ENCODE results near the gene PLEKHN1.

Gene PLEKHN1

GRCh38 chr1:998995-999724 is 32.9 kb downstream of the PLEKHN1 start:
- under 1% methylated on average over 79 of the region's 86 CpGs for WGBS (ENCODE audit: insufficient coverage)
- no peak overlapping the region for H3K27ac ChIP-seq (ENCODE audit: insufficient read depth in 1 of 2, low read depth in 1 of 2, low read length in 2 of 2, poor library complexity in 1 of 2, severe bottlenecking in 2 of 2)

GRCh38 chr1:999725-1000356 is 33.6 kb downstream of the PLEKHN1 start, which contains the start of gene HES4:
Gene HES4 (minus strand): TSS chr1:1000097. CDS start chr1:999973, 124 bp downstream.
- ChIA-PET CTCF (interaction anchor here (0.7 to 1.3 kb wide), 2 partner anchors 15 to 19 kb away, joined by 3 to 4 read pairs; no protein-coding TSS in a partner anchor), POLR2A (no interaction called here)
- Histone ChIP-seq H3K27me3 (replicated peaks in 2 of 5; ENCODE audit: control insufficient read depth in 4 of 5, insufficient read depth in 5 of 5, low read length in 4 of 5) (peaks cover 0 to 83% (median 14%) of the 10 kb centered on the region in 5 experiments), H3K4me1 (ENCODE audit: control extremely low read depth in 1 of 4, control insufficient read depth in 4 of 4, insufficient read depth in 4 of 4, low read length in 3 of 4) (peaks cover 0 to 56% (median 54%) of the 10 kb centered on the region in 4 experiments), H3K27ac (ENCODE audit: insufficient read depth in 1 of 2, low read depth in 1 of 2, low read length in 2 of 2, poor library complexity in 1 of 2, severe bottlenecking in 2 of 2) (peak within 1 kb of the TSS in 1 of 2 experiments; percentile 49), H3K4me3 (ENCODE audit: control insufficient read depth in 1 of 7, extremely low read depth in 1 of 7, insufficient read depth in 4 of 7, low read depth in 2 of 7, low read length in 6 of 7) (peak within 1 kb of the TSS in 6 of 7 experiments; percentile 34 to 66 (median 56)), H3K9me3 (ENCODE audit: control extremely low read depth in 1 of 5, control insufficient read depth in 4 of 5, insufficient read depth in 2 of 5, low read depth in 1 of 5, low read length in 4 of 5) (no peaks in the 10 kb centered on the region), H3K36me3 (ENCODE audit: control insufficient read depth in 4 of 4, insufficient read depth in 4 of 4, low read length in 3 of 4) (no peaks in the 10 kb centered on the region)
- DNase-seq, result peak in 2 of 3 donors; percentile 74 to 79
- 1% methylated on average over 70 of the region's 95 CpGs for WGBS (ENCODE audit: insufficient coverage)

More at GRCh38 chr1:998995-999724, 32.9 kb downstream of the PLEKHN1 start:
- ChIA-PET POLR2A (no interaction called here), CTCF (interaction anchor here (0.7 to 1.4 kb wide), 3 partner anchors 15 to 18 kb away, joined by 3 to 4 read pairs (median 3); no protein-coding TSS in a partner anchor)
- Histone ChIP-seq H3K27me3 (replicated peaks in 2 of 5; ENCODE audit: control insufficient read depth in 4 of 5, insufficient read depth in 5 of 5, low read length in 4 of 5) (peaks cover 0 to 84% (median 14%) of the 10 kb centered on the region in 5 experiments), H3K36me3 (ENCODE audit: control insufficient read depth in 4 of 4, insufficient read depth in 4 of 4, low read length in 3 of 4) (no peaks in the 10 kb centered on the region), H3K4me3 (ENCODE audit: control insufficient read depth in 1 of 7, extremely low read depth in 1 of 7, insufficient read depth in 4 of 7, low read depth in 2 of 7, low read length in 6 of 7) (peak overlapping the region in 6 of 7 experiments; percentile 19 to 66 (median 54)), H3K9me3 (ENCODE audit: control extremely low read depth in 1 of 5, control insufficient read depth in 4 of 5, insufficient read depth in 2 of 5, low read depth in 1 of 5, low read length in 4 of 5) (no peaks in the 10 kb centered on the region), H3K4me1 (ENCODE audit: control extremely low read depth in 1 of 4, control insufficient read depth in 4 of 4, insufficient read depth in 4 of 4, low read length in 3 of 4) (peaks cover 0 to 50% (median 47%) of the 10 kb centered on the region in 4 experiments)
- DNase-seq, result peak in 2 of 3 donors; percentile 62 to 67

- ChIA-PET CTCF (interaction anchor here (1.9 to 3.8 kb wide), 4 partner anchors 13 to 63 kb away, joined by 5 to 19 read pairs (median 11); partner anchors contain the start of genes ISG15 and PERM1), POLR2A (interaction anchor here (0.6 kb wide), 1 partner anchor 252 kb away, joined by 3 read pairs; no protein-coding TSS in a partner anchor)
- H3K4me1 ChIP-seq (ENCODE audit: control extremely low read depth in 1 of 4, control insufficient read depth in 4 of 4, insufficient read depth in 4 of 4, low read length in 3 of 4), result peaks cover 0 to 63% (median 60%) of the 10 kb centered on the region in 4 experiments
- no peaks in the 10 kb centered on the region for H3K36me3 ChIP-seq (ENCODE audit: control insufficient read depth in 4 of 4, insufficient read depth in 4 of 4, low read length in 3 of 4)
- H3K27ac ChIP-seq (ENCODE audit: insufficient read depth in 1 of 2, low read depth in 1 of 2, low read length in 2 of 2, poor library complexity in 1 of 2, severe bottlenecking in 2 of 2), result peak overlapping the region in 1 of 2 experiments; percentile 49
- peaks cover 0 to 78% (median 14%) of the 10 kb centered on the region in 5 experiments for H3K27me3 ChIP-seq (replicated peaks in 2 of 5; ENCODE audit: control insufficient read depth in 4 of 5, insufficient read depth in 5 of 5, low read length in 4 of 5)
- H3K4me3 ChIP-seq (ENCODE audit: control insufficient read depth in 1 of 7, extremely low read depth in 1 of 7, insufficient read depth in 4 of 7, low read depth in 2 of 7, low read length in 6 of 7), result peak overlapping the region in 6 of 7 experiments; percentile 34 to 66 (median 56)
- no peaks in the 10 kb centered on the region for H3K9me3 ChIP-seq (ENCODE audit: control extremely low read depth in 1 of 5, control insufficient read depth in 4 of 5, insufficient read depth in 2 of 5, low read depth in 1 of 5, low read length in 4 of 5)
- DNase-seq, result peak; percentile 82 to 87 (median 86)
- 1% methylated on average over 74 of the region's 75 CpGs for WGBS (ENCODE audit: insufficient coverage)
Measured at GRCh38 chr1:1000357-1001056, 34.2 kb downstream of the PLEKHN1 start.

GRCh38 chr1:1001057-1001783 is 34.9 kb downstream of the PLEKHN1 start:
- peak overlapping the region in 1 of 2 experiments; percentile 49 for H3K27ac ChIP-seq (ENCODE audit: insufficient read depth in 1 of 2, low read depth in 1 of 2, low read length in 2 of 2, poor library complexity in 1 of 2, severe bottlenecking in 2 of 2)
- H3K27me3 ChIP-seq (replicated peaks in 2 of 5; ENCODE audit: control insufficient read depth in 4 of 5, insufficient read depth in 5 of 5, low read length in 4 of 5), result peaks cover 0 to 71% (median 14%) of the 10 kb centered on the region in 5 experiments
- no peaks in the 10 kb centered on the region for H3K9me3 ChIP-seq (ENCODE audit: control extremely low read depth in 1 of 5, control insufficient read depth in 4 of 5, insufficient read depth in 2 of 5, low read depth in 1 of 5, low read length in 4 of 5)
- DNase-seq, result no peak
- 3% methylated on average over 52 of the region's 58 CpGs for WGBS (ENCODE audit: insufficient coverage)
- H3K4me3 ChIP-seq (ENCODE audit: control insufficient read depth in 1 of 7, extremely low read depth in 1 of 7, insufficient read depth in 4 of 7, low read depth in 2 of 7, low read length in 6 of 7), result peak overlapping the region in 5 of 7 experiments; percentile 1 to 66 (median 43)
- peaks cover 0 to 65% (median 63%) of the 10 kb centered on the region in 4 experiments for H3K4me1 ChIP-seq (ENCODE audit: control extremely low read depth in 1 of 4, control insufficient read depth in 4 of 4, insufficient read depth in 4 of 4, low read length in 3 of 4)
- POLR2A ChIA-PET, result interaction anchor here (1.6 kb wide), 1 partner anchor 17 kb away, joined by 6 read pairs; no protein-coding TSS in a partner anchor
- CTCF ChIA-PET, result interaction anchor here (0.7 to 3.8 kb wide), 7 partner anchors 9 to 74 kb away, joined by 3 to 19 read pairs (median 7); partner anchors contain the start of genes ISG15 and PERM1
- no peaks in the 10 kb centered on the region for H3K36me3 ChIP-seq (ENCODE audit: control insufficient read depth in 4 of 4, insufficient read depth in 4 of 4, low read length in 3 of 4)

GRCh38 chr1:1003618-1004419 is 37.5 kb downstream of the PLEKHN1 start:
- DNase-seq, result no peak
- Histone ChIP-seq H3K27ac (ENCODE audit: insufficient read depth in 1 of 2, low read depth in 1 of 2, low read length in 2 of 2, poor library complexity in 1 of 2, severe bottlenecking in 2 of 2) (no peak overlapping the region), H3K27me3 (replicated peaks in 2 of 5; ENCODE audit: control insufficient read depth in 4 of 5, insufficient read depth in 5 of 5, low read length in 4 of 5) (peaks cover 0 to 49% (median 9%) of the 10 kb centered on the region in 5 experiments), H3K36me3 (ENCODE audit: control insufficient read depth in 4 of 4, insufficient read depth in 4 of 4, low read length in 3 of 4) (no peaks in the 10 kb centered on the region), H3K4me1 (ENCODE audit: control extremely low read depth in 1 of 4, control insufficient read depth in 4 of 4, insufficient read depth in 4 of 4, low read length in 3 of 4) (peaks cover 0 to 57% (median 54%) of the 10 kb centered on the region in 4 experiments), H3K9me3 (ENCODE audit: control extremely low read depth in 1 of 5, control insufficient read depth in 4 of 5, insufficient read depth in 2 of 5, low read depth in 1 of 5, low read length in 4 of 5) (no peaks in the 10 kb centered on the region), H3K4me3 (ENCODE audit: control insufficient read depth in 1 of 7, extremely low read depth in 1 of 7, insufficient read depth in 4 of 7, low read depth in 2 of 7, low read length in 6 of 7) (no peak overlapping the region)
- ChIA-PET CTCF (interaction anchor here (1.1 to 3.8 kb wide), 8 partner anchors 9 to 29 kb away, joined by 3 to 17 read pairs (median 4); partner anchors contain the start of genes ISG15 and PERM1), POLR2A (no interaction called here)
- WGBS (ENCODE audit: insufficient coverage), result 90% methylated on average over 9 of the region's 22 CpGs

Measured in common myeloid progenitor, CD34-positive (primary cell).